Right ventricle myocardium inferior (tissue), 1 donor: ENCODE data around the gene SLC25A3. TPM values are rescaled to one million over a fixed set of nuclear protein-coding genes. Genes with fewer than 3 reads are reported as not detected.
A peak's percentile ranks its signal among the peaks of the same experiment; 100 is the strongest.

Experiments
- ATAC-seq: fragments of 200-7000 bp; cut with Tn5 transposase; one replicate; pipeline ENCODE4 v1.9.1; 2020; ENCODE audit warnings: mild to moderate bottlenecking, moderate library complexity
- DNase-seq: peaks from one replicate; pipeline ENCODE4 v3.0.0; 2021; ENCODE audit errors: missing footprints
- intact Hi-C: fragments of 100-400 bp; cut with DNase I; formaldehyde crosslinking; loops from one replicate; pipeline ENCODE4 v1.11.0; 2022
- total RNA-seq: library from RNA; stranded (reverse); fragmentation: NEBNext Ultra II Directional; extraction: Animal tissue kit (Norgen Biotek cat#: 25700); gene quantifications from one replicate; pipeline ENCODE4 v1.2.1, GENCODE V29; 2021
- donor health status: DM: no; HTN: yes; CAD: no; lungs with severe emphysema.

The SLC25A3 gene
- total RNA-seq, 1 donor from 2014 or later: 1,790 TPM

- ATAC-seq (peak; percentile 10), DNase-seq (no peak)
- intact Hi-C loops: loop anchor here (2.0 to 5.0 kb wide), 3 partner anchors 53 to 143 kb away; partner anchors contain the start of gene SLC25A3
Measured at GRCh38 chr12:98645572-98646067, 52.1 kb downstream of the SLC25A3 start.

DNA sequence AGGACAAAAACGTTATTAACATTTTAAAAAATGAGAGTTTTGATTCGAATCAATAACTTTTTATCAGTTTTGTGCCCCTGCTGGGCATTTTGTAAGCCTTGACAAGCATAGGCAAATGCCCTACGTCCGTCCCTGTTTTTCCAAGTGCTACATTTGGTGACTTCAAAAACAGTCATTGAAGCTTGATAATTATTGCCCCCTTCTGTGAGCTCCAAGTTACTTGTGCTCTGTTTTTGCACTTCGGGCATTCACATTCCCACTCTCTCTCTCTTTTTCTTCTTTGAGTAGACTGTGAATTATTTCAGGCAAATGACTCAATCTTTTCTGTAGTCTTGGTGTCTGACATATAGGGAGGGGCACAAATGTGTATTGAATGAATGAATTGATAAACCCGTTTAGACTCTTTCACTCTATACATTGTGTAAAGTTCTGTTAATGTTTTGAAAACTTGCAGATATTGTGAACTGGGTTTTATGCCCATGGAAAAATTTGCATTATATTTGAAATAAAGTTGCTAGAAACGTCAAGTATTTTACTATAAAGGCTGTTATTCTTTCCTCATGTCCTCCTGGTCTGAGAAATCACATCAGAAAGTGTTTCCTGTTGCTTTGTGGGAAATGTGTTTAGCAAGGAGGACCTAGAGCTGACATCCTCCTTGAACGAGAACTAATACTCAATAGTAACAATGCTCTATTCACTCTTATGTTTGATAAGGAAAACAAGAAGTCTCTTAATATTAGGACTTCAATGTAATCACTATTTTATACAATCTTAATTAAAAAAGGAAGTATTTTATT lies 53.0 kb downstream of the SLC25A3 start:
- ATAC-seq (no peak), DNase-seq (no peak)
- intact Hi-C loops: loop anchor here (5.0 kb wide), 1 partner anchor 144 kb away; no protein-coding TSS in a partner anchor

- intact Hi-C loops: no loop called here
- ATAC-seq (no peak), DNase-seq (no peak)
Measured at GRCh38 chr12:98651328-98651727, 57.8 kb downstream of the SLC25A3 start.

DNA sequence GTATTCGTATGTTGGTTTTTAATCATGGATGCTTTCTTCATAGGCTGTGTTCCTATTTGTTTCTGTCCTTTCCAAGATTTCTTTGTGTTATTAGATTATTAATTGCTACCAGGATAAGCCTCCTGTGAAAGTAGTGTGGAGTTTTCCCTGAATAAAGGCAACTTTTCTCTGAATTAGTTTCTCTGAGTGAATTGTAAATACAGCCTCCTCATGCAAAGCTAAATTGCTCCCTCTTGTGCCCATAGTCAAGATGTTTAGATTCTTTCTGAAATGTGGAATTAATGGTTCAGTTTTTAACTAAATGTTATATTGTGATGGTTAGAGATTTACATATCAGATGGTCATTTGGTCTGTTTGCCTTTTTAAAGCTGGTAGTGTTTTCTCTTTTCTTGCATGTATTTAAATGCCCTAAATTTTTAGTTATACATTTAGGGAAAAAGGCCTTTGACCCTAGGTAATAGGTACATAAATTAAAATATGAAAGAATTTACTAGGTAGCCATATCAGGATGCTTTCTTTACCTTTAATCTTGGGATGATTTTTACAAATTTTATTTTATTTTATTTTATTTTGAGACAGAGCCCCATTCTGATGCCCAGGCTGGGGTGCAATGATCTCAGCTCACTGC lies 60.5 kb downstream of the SLC25A3 start:
- intact Hi-C loops: no loop called here
- DNase-seq (no peak), ATAC-seq (no peak)

Other genes with a start within 250 kb of the SLC25A3 start
- gene TMPO, start 78.1 kb upstream of the SLC25A3 start, total RNA-seq: 15.6 TPM
- 4.8 TPM for gene IKBIP, start 51.1 kb downstream of the SLC25A3 start, total RNA-seq
- 4.0 TPM for gene APAF1, start 51.6 kb downstream of the SLC25A3 start, total RNA-seq